ENCODE data around the gene SYNDIG1L. TPM values are rescaled to one million over a fixed set of nuclear protein-coding genes. Genes with fewer than 3 reads are reported as not detected.
A peak's percentile ranks its signal among the peaks of the same experiment; 100 is the strongest.

The SYNDIG1L gene
- total RNA-seq (2021; ENCODE audit: unreplicated experiment) (not detected), Bru-seq, nascent RNA (percentile 11 among the genes with signal in this experiment), BruChase-seq, experiment 1, labeled RNA remaining after a 6-hour chase (percentile 18 among the genes with signal in this experiment), BruChase-seq, experiment 2, labeled RNA remaining after a 2-hour chase (percentile 20 among the genes with signal in this experiment)
- 0.05 and 0.10 TPM in 2 replicates for polyA plus RNA-seq (2012)
- long read RNA-seq: 0 reads

GRCh38 chr14:74426202-74426582 is at the start of gene SYNDIG1L:
Gene SYNDIG1L, minus strand, starts transcription at chr14:74426210. Its CDS starts 16,466 bp downstream, at chr14:74409744.
- no peaks in the 10 kb centered on the region for H3K9me3 ChIP-seq (ENCODE audit: control insufficient read depth in 1 of 2, insufficient read depth in 1 of 2, low read depth in 1 of 2, low read length in 2 of 2)
- H3K4me2 ChIP-seq (ENCODE audit: low read length): no peak within 1 kb of the TSS
- ATAC-seq: peak; percentile 18; the same call in 1 of the 2 replicates
- no peak within 1 kb of the TSS for H3K9ac ChIP-seq (ENCODE audit: low read length)
- RAD21 ChIA-PET (ENCODE audit: low non-redundant PET in 1 of 2, low total read pairs in 2 of 2, uncharacterized antibody in 2 of 2, unreplicated experiment in 2 of 2): no interaction called here
- no peaks in the 10 kb centered on the region for H3K4me1 ChIP-seq (ENCODE audit: control insufficient read depth in 1 of 2, insufficient read depth in 2 of 2, low read length in 2 of 2)
- BruUV-seq (replicated peaks): no TSS peak
- H3K9me2 ChIP-seq (ENCODE audit: insufficient read depth): no peaks in the 10 kb centered on the region
- no peaks in the 10 kb centered on the region for H4K20me1 ChIP-seq (ENCODE audit: insufficient read depth)
- H2AFZ ChIP-seq (ENCODE audit: low read depth, low read length, poor library complexity, severe bottlenecking): no peak within 1 kb of the TSS
- DNase-seq (ENCODE audit: low read depth, low spot score): no peak
- H3K27me3 ChIP-seq (ENCODE audit: insufficient read depth, low read length): peaks cover 66% of the 10 kb centered on the region
- CTCF ChIA-PET: interaction anchor here (0.7 kb wide), 1 partner anchor 24 kb away, joined by 5 read pairs; no protein-coding TSS in a partner anchor
- no peaks in the 10 kb centered on the region for H3K79me2 ChIP-seq (ENCODE audit: insufficient read depth, low read length)
- POLR2A ChIA-PET: no interaction called here
- H3K27ac ChIP-seq (ENCODE audit: low read depth, low read length): no peak within 1 kb of the TSS
- TF ChIP-seq CBX3 (IDR thresholded peaks at IDR 0.05; ENCODE audit: low read depth) (no peak), POLR2AphosphoS5 (IDR thresholded peaks at IDR 0.05; ENCODE audit: low read depth, low read length) (no peak), YY1 (IDR thresholded peaks at IDR 0.05; ENCODE audit: extremely low read depth, insufficient replicate concordance, low read depth, low read length) (no peak)
- intact Hi-C loops (cut with micrococcal nuclease): no loop called here
- H3K4me3 ChIP-seq (replicated peaks in 1 of 2; ENCODE audit: low read depth in 1 of 2, low read length in 2 of 2): no peak within 1 kb of the TSS
- H3K36me3 ChIP-seq (ENCODE audit: control insufficient read depth in 1 of 2, insufficient read depth in 2 of 2, low read length in 2 of 2): no peaks in the 10 kb centered on the region

- H3K4me1 ChIP-seq (ENCODE audit: control insufficient read depth in 1 of 2, insufficient read depth in 2 of 2, low read length in 2 of 2): no peaks in the 10 kb centered on the region
- H3K27ac ChIP-seq (ENCODE audit: low read depth, low read length): no peak overlapping the region
- H3K9me2 ChIP-seq (ENCODE audit: insufficient read depth): no peaks in the 10 kb centered on the region
- TF ChIP-seq EGR1 (IDR thresholded peaks at IDR 0.05; ENCODE audit: low read depth) (no peak), POLR2A (IDR thresholded peaks at IDR 0.05; ENCODE audit: borderline replicate concordance, extremely low read depth, insufficient read depth, insufficient read length) (no peak), REST (IDR thresholded peaks at IDR 0.05; ENCODE audit: low read depth) (no peak), TCF7L2 (IDR thresholded peaks at IDR 0.05; ENCODE audit: borderline replicate concordance, extremely low read depth, insufficient read depth, insufficient read length) (no peak), CTCF (IDR thresholded peaks at IDR 0.05 in 2 of 3, conservative IDR thresholded peaks at IDR 0.05 in 1 of 3; ENCODE audit: borderline replicate concordance in 1 of 3, insufficient read depth in 1 of 3, low read depth in 2 of 3, low read length in 2 of 3) (no peak), ZNF274 (IDR thresholded peaks at IDR 0.05; ENCODE audit: low read depth, low read length) (no peak), SP1 (IDR thresholded peaks at IDR 0.05; ENCODE audit: low read depth) (no peak), RAD21 (IDR thresholded peaks at IDR 0.05; ENCODE audit: low read depth) (no peak), ZFX (IDR thresholded peaks at IDR 0.05) (no peak), MAX (IDR thresholded peaks at IDR 0.05) (no peak), SRF (IDR thresholded peaks at IDR 0.05; ENCODE audit: low read depth) (no peak)
- no peaks in the 10 kb centered on the region for H3K79me2 ChIP-seq (ENCODE audit: insufficient read depth, low read length)
- H3K9ac ChIP-seq (ENCODE audit: low read length): no peak overlapping the region
- H3K9me3 ChIP-seq (ENCODE audit: control insufficient read depth in 1 of 2, insufficient read depth in 1 of 2, low read depth in 1 of 2, low read length in 2 of 2): no peaks in the 10 kb centered on the region
- DNase-seq (ENCODE audit: low read depth, low spot score) (no peak), ATAC-seq (no peak)
- peaks cover 0 to 2% of the 10 kb centered on the region in 2 experiments; a peak in 2 of 4 replicates for H3K36me3 ChIP-seq (ENCODE audit: control insufficient read depth in 1 of 2, insufficient read depth in 2 of 2, low read length in 2 of 2)
- ChIA-PET RAD21 (ENCODE audit: low non-redundant PET in 1 of 2, low total read pairs in 2 of 2, uncharacterized antibody in 2 of 2, unreplicated experiment in 2 of 2) (no interaction called here), POLR2A (no interaction called here), CTCF (no interaction called here)
- intact Hi-C loops (cut with micrococcal nuclease): loop anchor here (10.0 kb wide), 2 partner anchors 151 to 271 kb away; no protein-coding TSS in a partner anchor
- H4K20me1 ChIP-seq (ENCODE audit: insufficient read depth): no peaks in the 10 kb centered on the region
- H3K27me3 ChIP-seq (ENCODE audit: insufficient read depth, low read length): no peaks in the 10 kb centered on the region
- no peak overlapping the region for H3K4me2 ChIP-seq (ENCODE audit: low read length)
- no peak overlapping the region for H3K4me3 ChIP-seq (replicated peaks in 1 of 2; ENCODE audit: low read depth in 1 of 2, low read length in 2 of 2)
- no TSS peak for BruUV-seq (replicated peaks)
- H2AFZ ChIP-seq (ENCODE audit: low read depth, low read length, poor library complexity, severe bottlenecking): no peak overlapping the region
Measured at GRCh38 chr14:74475678-74476077, 49.7 kb upstream of the SYNDIG1L start.
